ENCODE data around the gene ASPSCR1.

The ASPSCR1 gene

GRCh38 chr17:82046903-82047302 is 69.5 kb downstream of the ASPSCR1 start:
- no peak overlapping the region for H3K4me3 ChIP-seq (ENCODE audit: control insufficient read depth, low read depth, low read length)
- DNase-seq (ENCODE audit: low read depth) = no peak
- no peak for TF ChIP-seq CTCF (conservative IDR thresholded peaks at IDR 0.05; ENCODE audit: control insufficient read depth, insufficient read depth, low read depth, low read length)

- TF ChIP-seq CTCF (conservative IDR thresholded peaks at IDR 0.05; ENCODE audit: control insufficient read depth, insufficient read depth, low read depth, low read length) = no peak
- DNase-seq (ENCODE audit: low read depth) = no peak
- no peak overlapping the region for H3K4me3 ChIP-seq (ENCODE audit: control insufficient read depth, low read depth, low read length)
Observed at GRCh38 chr17:82047379-82047778, 70.0 kb downstream of the ASPSCR1 start.

- TF ChIP-seq CTCF (conservative IDR thresholded peaks at IDR 0.05; ENCODE audit: control insufficient read depth, insufficient read depth, low read depth, low read length) = no peak
- DNase-seq (ENCODE audit: low read depth) = no peak
- no peak overlapping the region for H3K4me3 ChIP-seq (ENCODE audit: control insufficient read depth, low read depth, low read length)
Observed at GRCh38 chr17:82047914-82048570, 70.6 kb downstream of the ASPSCR1 start.

GRCh38 chr17:82048571-82048971 is 71.1 kb downstream of the ASPSCR1 start:
- no peak for DNase-seq (ENCODE audit: low read depth)
- TF ChIP-seq CTCF (conservative IDR thresholded peaks at IDR 0.05; ENCODE audit: control insufficient read depth, insufficient read depth, low read depth, low read length) = no peak
- H3K4me3 ChIP-seq (ENCODE audit: control insufficient read depth, low read depth, low read length) = no peak overlapping the region

- H3K4me3 ChIP-seq (ENCODE audit: control insufficient read depth, low read depth, low read length) = no peak overlapping the region
- DNase-seq (ENCODE audit: low read depth) = no peak
- TF ChIP-seq CTCF (conservative IDR thresholded peaks at IDR 0.05; ENCODE audit: control insufficient read depth, insufficient read depth, low read depth, low read length) = no peak
Observed at GRCh38 chr17:82049106-82049505, 71.7 kb downstream of the ASPSCR1 start.

GRCh38 chr17:82049521-82049971 is 72.1 kb downstream of the ASPSCR1 start:
- no peak for DNase-seq (ENCODE audit: low read depth)
- no peak overlapping the region for H3K4me3 ChIP-seq (ENCODE audit: control insufficient read depth, low read depth, low read length)

More at GRCh38 chr17:82049521-82049971, 72.1 kb downstream of the ASPSCR1 start:
- no peak for TF ChIP-seq CTCF (conservative IDR thresholded peaks at IDR 0.05; ENCODE audit: control insufficient read depth, insufficient read depth, low read depth, low read length)
